Heart left ventricle (tissue), 13 donors: ENCODE results near the gene BAIAP2.

Experiments used
- POLR2A ChIP-seq, 2 donors: fragments of 450-650 bp; IDR thresholded peaks; one replicate each; pipeline ENCODE4 v1.6.1; 2017; ENCODE audit warnings: antibody characterized with exemption in 2 of 2, mild to moderate bottlenecking in 2 of 2, moderate library complexity in 2 of 2
- TF ChIP-seq, protein P1 (sequence below), 12 donors: fragments of 200-600 bp; sonication (generic) in 4 of 12; IDR thresholded peaks; one replicate each; pipeline versions ENCODE4 v1.5.0 to v1.8.0; 2018 to 2022; ENCODE audit warnings: antibody characterized with exemption in 12 of 12, mild to moderate bottlenecking in 5 of 12
- donor health status: ischemic (EF 13 %, LVEDD 7.1; RV severe dilation, severe dysfunction).
- donor health status: DM: no; HTN: yes; CAD: no.
- donor health status: DM: no; HTN: no; CAD: no.
- donor health status: ischemic (EF 25% LVEDD 6.9; RV normal size, moderate dysfunction).
- donor health status: ischemic (EF 25% LVEDD 5.7; RV mildly dilated, moderate dysfunction).
- donor health status: ischemic (EF 35%, LVEDD 5.7; RV mildly dilated, moderate dysfunction).
- donor health status: nonischemic (EF 11% LVEDD 7.7; RV severe dilation, severe dysfunction).
- donor health status: DM: yes; HTN: yes; CAD: no.
- donor health status: PGD.
- donor health status: ischemic (EF 29% LVEDD 5.4; RV normal size, mild dysfunction).
- donor health status: nonischemic (EF 23%, LVEDD 6.1; RV moderate dilation, normal function).

DNA sequence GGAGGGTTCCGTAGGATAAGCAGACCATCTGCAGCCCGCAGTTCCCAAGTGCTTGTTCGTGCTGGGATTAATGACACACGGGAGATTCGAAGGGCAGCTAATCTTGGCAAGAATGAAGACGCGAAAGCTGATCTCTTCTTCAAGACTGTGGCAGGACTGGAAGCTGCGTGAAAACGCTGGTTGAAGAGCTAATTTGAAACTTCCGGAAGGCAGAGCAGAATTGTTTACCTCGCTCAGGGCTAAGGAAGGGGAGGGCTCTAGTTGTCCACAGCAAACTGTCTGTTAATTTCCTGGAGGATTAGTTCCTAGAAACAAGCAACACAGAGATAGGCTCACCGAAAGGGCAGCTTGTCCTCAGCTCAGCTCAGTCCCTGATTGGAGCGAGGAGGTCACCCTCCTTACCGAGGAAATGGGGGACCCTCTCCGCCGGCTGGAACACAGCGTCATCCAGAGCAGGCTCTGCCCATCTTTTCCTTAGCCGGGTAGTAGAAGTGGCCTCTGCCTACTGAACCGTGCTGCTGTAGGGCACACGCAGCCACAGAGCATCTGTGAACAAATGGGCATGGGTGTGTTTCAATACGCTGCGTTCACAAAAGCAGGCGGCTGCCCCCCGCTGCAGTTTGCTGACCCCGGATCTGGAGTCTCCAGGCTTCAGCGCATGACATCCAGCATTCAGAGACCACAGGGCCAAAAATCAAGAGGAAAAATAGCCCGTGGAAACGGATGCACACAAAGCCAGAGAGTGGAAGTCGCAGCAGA lies 16.7 kb upstream of the BAIAP2 start:
- TF ChIP-seq, protein P1, sequence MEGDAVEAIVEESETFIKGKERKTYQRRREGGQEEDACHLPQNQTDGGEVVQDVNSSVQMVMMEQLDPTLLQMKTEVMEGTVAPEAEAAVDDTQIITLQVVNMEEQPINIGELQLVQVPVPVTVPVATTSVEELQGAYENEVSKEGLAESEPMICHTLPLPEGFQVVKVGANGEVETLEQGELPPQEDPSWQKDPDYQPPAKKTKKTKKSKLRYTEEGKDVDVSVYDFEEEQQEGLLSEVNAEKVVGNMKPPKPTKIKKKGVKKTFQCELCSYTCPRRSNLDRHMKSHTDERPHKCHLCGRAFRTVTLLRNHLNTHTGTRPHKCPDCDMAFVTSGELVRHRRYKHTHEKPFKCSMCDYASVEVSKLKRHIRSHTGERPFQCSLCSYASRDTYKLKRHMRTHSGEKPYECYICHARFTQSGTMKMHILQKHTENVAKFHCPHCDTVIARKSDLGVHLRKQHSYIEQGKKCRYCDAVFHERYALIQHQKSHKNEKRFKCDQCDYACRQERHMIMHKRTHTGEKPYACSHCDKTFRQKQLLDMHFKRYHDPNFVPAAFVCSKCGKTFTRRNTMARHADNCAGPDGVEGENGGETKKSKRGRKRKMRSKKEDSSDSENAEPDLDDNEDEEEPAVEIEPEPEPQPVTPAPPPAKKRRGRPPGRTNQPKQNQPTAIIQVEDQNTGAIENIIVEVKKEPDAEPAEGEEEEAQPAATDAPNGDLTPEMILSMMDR (IDR thresholded peaks at IDR 0.05), result no peak
- no peak for TF ChIP-seq POLR2A (IDR thresholded peaks at IDR 0.05)
